Measurements from ENCODE around the gene TNNT2. TPM values are rescaled to one million over a fixed set of nuclear protein-coding genes. Genes with fewer than 3 reads are reported as not detected.

The TNNT2 gene
- total RNA-seq, 1 donor from 2014 or later = 8,708 TPM

GRCh38 chr1:201408176-201408833 is 30.8 kb upstream of the TNNT2 start:
- Histone ChIP-seq H3K36me3 (no peaks in the 10 kb centered on the region), H3K4me1 (peaks cover 29% of the 10 kb centered on the region), H3K27ac (replicated peaks) (no peak overlapping the region), H3K27me3 (ENCODE audit: low read depth) (no peaks in the 10 kb centered on the region), H3K4me3 (no peak overlapping the region), H3K9me3 (replicated peaks) (no peaks in the 10 kb centered on the region)
- DNase-seq = peak; percentile 85
- intact Hi-C loops (cut with micrococcal nuclease) = no loop called here
- peak; percentile 95 for TF ChIP-seq CTCF (IDR thresholded peaks at IDR 0.05; ENCODE audit: borderline replicate concordance)

GRCh38 chr1:201406831-201407406 is 29.4 kb upstream of the TNNT2 start:
- Histone ChIP-seq H3K9me3 (replicated peaks) (no peaks in the 10 kb centered on the region), H3K27ac (replicated peaks) (no peak overlapping the region), H3K27me3 (ENCODE audit: low read depth) (peaks cover 2% of the 10 kb centered on the region), H3K36me3 (no peaks in the 10 kb centered on the region), H3K4me3 (no peak overlapping the region), H3K4me1 (peaks cover 29% of the 10 kb centered on the region)
- TF ChIP-seq CTCF (IDR thresholded peaks at IDR 0.05; ENCODE audit: borderline replicate concordance) = no peak
- DNase-seq = no peak
- intact Hi-C loops (cut with micrococcal nuclease) = no loop called here

GRCh38 chr1:201405484-201405831 is 28.0 kb upstream of the TNNT2 start:
- Histone ChIP-seq H3K36me3 (no peaks in the 10 kb centered on the region), H3K4me3 (no peak overlapping the region), H3K4me1 (peaks cover 39% of the 10 kb centered on the region), H3K27ac (replicated peaks) (no peak overlapping the region), H3K27me3 (ENCODE audit: low read depth) (peaks cover 8% of the 10 kb centered on the region), H3K9me3 (replicated peaks) (no peaks in the 10 kb centered on the region)
- TF ChIP-seq CTCF (IDR thresholded peaks at IDR 0.05; ENCODE audit: borderline replicate concordance) = no peak
- no peak for DNase-seq
- intact Hi-C loops (cut with micrococcal nuclease) = no loop called here

- no peak for TF ChIP-seq CTCF (IDR thresholded peaks at IDR 0.05; ENCODE audit: borderline replicate concordance)
- DNase-seq = no peak
- intact Hi-C loops (cut with micrococcal nuclease) = no loop called here
- peaks cover 45% of the 10 kb centered on the region for H3K4me1 ChIP-seq
- no peak overlapping the region for H3K4me3 ChIP-seq
- H3K36me3 ChIP-seq = no peaks in the 10 kb centered on the region
- H3K27ac ChIP-seq (replicated peaks) = no peak overlapping the region
- H3K27me3 ChIP-seq (ENCODE audit: low read depth) = peaks cover 14% of the 10 kb centered on the region
- H3K9me3 ChIP-seq (replicated peaks) = no peaks in the 10 kb centered on the region
These were observed 27.4 kb upstream of the TNNT2 start for GRCh38 chr1:201404722-201405483.

- Histone ChIP-seq H3K4me3 (no peak overlapping the region), H3K4me1 (peaks cover 53% of the 10 kb centered on the region), H3K36me3 (no peaks in the 10 kb centered on the region), H3K9me3 (replicated peaks) (no peaks in the 10 kb centered on the region), H3K27me3 (ENCODE audit: low read depth) (peaks cover 22% of the 10 kb centered on the region), H3K27ac (replicated peaks) (no peak overlapping the region)
- no peak for TF ChIP-seq CTCF (IDR thresholded peaks at IDR 0.05; ENCODE audit: borderline replicate concordance)
- intact Hi-C loops (cut with micrococcal nuclease) = no loop called here
- no peak for DNase-seq
These were observed 26.6 kb upstream of the TNNT2 start for GRCh38 chr1:201404055-201404454.

Measured in left ventricle myocardium inferior (tissue), 1 donor.